ENCODE results near the gene AHCYL2. TPM values are rescaled to one million over a fixed set of nuclear protein-coding genes. Genes with fewer than 3 reads are reported as not detected.
"Not testable (repeated sequence)": the region's sequence is repeated elsewhere in the genome, so short reads cannot be mapped to it uniquely, and the experiment has no call there.

AHCYL2 gene
- total RNA-seq, 1 donor from 2014 or later: 12.0 TPM

GRCh38 chr7:129438839-129439651, 214.2 kb downstream of the AHCYL2 start:
- Histone ChIP-seq H3K9ac (ENCODE audit: low read depth in 1 of 3, low read length in 3 of 3) (no peak overlapping the region), H3K27me3 (ENCODE audit: control insufficient read depth in 3 of 3, insufficient read depth in 3 of 3, low read length in 3 of 3) (no peaks in the 10 kb centered on the region), H3K9me3 (ENCODE audit: control insufficient read depth in 3 of 3, low read length in 3 of 3) (no peaks in the 10 kb centered on the region), H3K4me3 (ENCODE audit: low read length in 3 of 3) (no peak overlapping the region), H3K4me1 (ENCODE audit: control insufficient read depth in 3 of 3, insufficient read depth in 3 of 3, low read length in 3 of 3) (peaks cover 27 to 46% (median 29%) of the 10 kb centered on the region in 3 donors), H3K27ac (ENCODE audit: low read depth, low read length) (peak overlapping the region; percentile 41), H3K36me3 (ENCODE audit: control insufficient read depth in 3 of 3, insufficient read depth in 3 of 3, low read length in 3 of 3) (peaks cover 0 to 2% (median 0%) of the 10 kb centered on the region in 3 donors)

GRCh38 chr7:129439963-129440625, 215.3 kb downstream of the AHCYL2 start:
- Histone ChIP-seq H3K27me3 (ENCODE audit: control insufficient read depth in 3 of 3, insufficient read depth in 3 of 3, low read length in 3 of 3) (no peaks in the 10 kb centered on the region), H3K27ac (ENCODE audit: low read depth, low read length) (peak overlapping the region; percentile 27), H3K9me3 (ENCODE audit: control insufficient read depth in 3 of 3, low read length in 3 of 3) (no peaks in the 10 kb centered on the region), H3K9ac (ENCODE audit: low read depth in 1 of 3, low read length in 3 of 3) (no peak overlapping the region), H3K4me1 (ENCODE audit: control insufficient read depth in 3 of 3, insufficient read depth in 3 of 3, low read length in 3 of 3) (peaks cover 23 to 43% (median 25%) of the 10 kb centered on the region in 3 donors), H3K4me3 (ENCODE audit: low read length in 3 of 3) (no peak overlapping the region), H3K36me3 (ENCODE audit: control insufficient read depth in 3 of 3, insufficient read depth in 3 of 3, low read length in 3 of 3) (peaks cover 0 to 2% (median 0%) of the 10 kb centered on the region in 3 donors)

- Histone ChIP-seq H3K9me3 (ENCODE audit: control insufficient read depth in 3 of 3, low read length in 3 of 3) (no peaks in the 10 kb centered on the region), H3K27me3 (ENCODE audit: control insufficient read depth in 3 of 3, insufficient read depth in 3 of 3, low read length in 3 of 3) (no peaks in the 10 kb centered on the region), H3K4me1 (ENCODE audit: control insufficient read depth in 3 of 3, insufficient read depth in 3 of 3, low read length in 3 of 3) (peaks cover 11 to 34% (median 13%) of the 10 kb centered on the region in 3 donors), H3K27ac (ENCODE audit: low read depth, low read length) (peak overlapping the region; percentile 65), H3K4me3 (ENCODE audit: low read length in 3 of 3) (peak overlapping the region in 1 of 3 donors; percentile 8), H3K36me3 (ENCODE audit: control insufficient read depth in 3 of 3, insufficient read depth in 3 of 3, low read length in 3 of 3) (peaks cover 8 to 20% (median 14%) of the 10 kb centered on the region in 3 donors), H3K9ac (ENCODE audit: low read depth in 1 of 3, low read length in 3 of 3) (peak overlapping the region in 1 of 3 donors; percentile 62)
Measured at GRCh38 chr7:129443612-129444011, 218.8 kb downstream of the AHCYL2 start.

- not testable (repeated sequence) for H3K9ac ChIP-seq (ENCODE audit: low read depth in 1 of 3, low read length in 3 of 3); H3K9me3 ChIP-seq (ENCODE audit: control insufficient read depth in 3 of 3, low read length in 3 of 3); H3K4me3 ChIP-seq (ENCODE audit: low read length in 3 of 3); H3K27ac ChIP-seq (ENCODE audit: low read depth, low read length); H3K27me3 ChIP-seq (ENCODE audit: control insufficient read depth in 3 of 3, insufficient read depth in 3 of 3, low read length in 3 of 3)
- Histone ChIP-seq H3K4me1 (ENCODE audit: control insufficient read depth in 3 of 3, insufficient read depth in 3 of 3, low read length in 3 of 3) (peaks cover 8 to 26% (median 9%) of the 10 kb centered on the region in 3 donors), H3K36me3 (ENCODE audit: control insufficient read depth in 3 of 3, insufficient read depth in 3 of 3, low read length in 3 of 3) (peaks cover 11 to 28% (median 16%) of the 10 kb centered on the region in 3 donors)
Measured at GRCh38 chr7:129444776-129445175, 219.9 kb downstream of the AHCYL2 start.

GRCh38 chr7:129446925-129447324, 222.1 kb downstream of the AHCYL2 start:
- not testable (repeated sequence) for H3K9ac ChIP-seq (ENCODE audit: low read depth in 1 of 3, low read length in 3 of 3); H3K9me3 ChIP-seq (ENCODE audit: control insufficient read depth in 3 of 3, low read length in 3 of 3); H3K27ac ChIP-seq (ENCODE audit: low read depth, low read length); H3K4me3 ChIP-seq (ENCODE audit: low read length in 3 of 3); H3K27me3 ChIP-seq (ENCODE audit: control insufficient read depth in 3 of 3, insufficient read depth in 3 of 3, low read length in 3 of 3)
- H3K36me3 ChIP-seq (ENCODE audit: control insufficient read depth in 3 of 3, insufficient read depth in 3 of 3, low read length in 3 of 3): peaks cover 12 to 43% (median 16%) of the 10 kb centered on the region in 3 donors
- H3K4me1 ChIP-seq (ENCODE audit: control insufficient read depth in 3 of 3, insufficient read depth in 3 of 3, low read length in 3 of 3): peaks cover 8 to 16% (median 9%) of the 10 kb centered on the region in 3 donors

- not testable (repeated sequence) for H3K9me3 ChIP-seq (ENCODE audit: control insufficient read depth in 3 of 3, low read length in 3 of 3); H3K27ac ChIP-seq (ENCODE audit: low read depth, low read length); H3K27me3 ChIP-seq (ENCODE audit: control insufficient read depth in 3 of 3, insufficient read depth in 3 of 3, low read length in 3 of 3); H3K9ac ChIP-seq (ENCODE audit: low read depth in 1 of 3, low read length in 3 of 3); H3K4me3 ChIP-seq (ENCODE audit: low read length in 3 of 3)
- H3K4me1 ChIP-seq (ENCODE audit: control insufficient read depth in 3 of 3, insufficient read depth in 3 of 3, low read length in 3 of 3): peaks cover 8 to 13% (median 9%) of the 10 kb centered on the region in 3 donors
- peaks cover 14 to 47% (median 16%) of the 10 kb centered on the region in 3 donors for H3K36me3 ChIP-seq (ENCODE audit: control insufficient read depth in 3 of 3, insufficient read depth in 3 of 3, low read length in 3 of 3)
Measured at GRCh38 chr7:129447445-129447844, 222.6 kb downstream of the AHCYL2 start.

GRCh38 chr7:129448608-129449007, 223.8 kb downstream of the AHCYL2 start:
- not testable (repeated sequence) for H3K27me3 ChIP-seq (ENCODE audit: control insufficient read depth in 3 of 3, insufficient read depth in 3 of 3, low read length in 3 of 3); H3K9me3 ChIP-seq (ENCODE audit: control insufficient read depth in 3 of 3, low read length in 3 of 3); H3K27ac ChIP-seq (ENCODE audit: low read depth, low read length); H3K9ac ChIP-seq (ENCODE audit: low read depth in 1 of 3, low read length in 3 of 3); H3K4me1 ChIP-seq (ENCODE audit: control insufficient read depth in 3 of 3, insufficient read depth in 3 of 3, low read length in 3 of 3); H3K4me3 ChIP-seq (ENCODE audit: low read length in 3 of 3)
- H3K36me3 ChIP-seq (ENCODE audit: control insufficient read depth in 3 of 3, insufficient read depth in 3 of 3, low read length in 3 of 3): peaks cover 22 to 59% (median 24%) of the 10 kb centered on the region in 3 donors

GRCh38 chr7:129450295-129450694, 225.5 kb downstream of the AHCYL2 start:
- H3K27me3 ChIP-seq (ENCODE audit: control insufficient read depth in 3 of 3, insufficient read depth in 3 of 3, low read length in 3 of 3): no peaks in the 10 kb centered on the region
- H3K27ac ChIP-seq (ENCODE audit: low read depth, low read length): no peak overlapping the region
- H3K36me3 ChIP-seq (ENCODE audit: control insufficient read depth in 3 of 3, insufficient read depth in 3 of 3, low read length in 3 of 3): peaks cover 32 to 74% (median 37%) of the 10 kb centered on the region in 3 donors
- H3K9me3 ChIP-seq (ENCODE audit: control insufficient read depth in 3 of 3, low read length in 3 of 3): no peaks in the 10 kb centered on the region
- H3K9ac ChIP-seq (ENCODE audit: low read depth in 1 of 3, low read length in 3 of 3): no peak overlapping the region
- no peaks in the 10 kb centered on the region for H3K4me1 ChIP-seq (ENCODE audit: control insufficient read depth in 3 of 3, insufficient read depth in 3 of 3, low read length in 3 of 3)
- no peak overlapping the region for H3K4me3 ChIP-seq (ENCODE audit: low read length in 3 of 3)

GRCh38 chr7:129452589-129453231, 227.9 kb downstream of the AHCYL2 start:
- Histone ChIP-seq H3K27me3 (ENCODE audit: control insufficient read depth in 3 of 3, insufficient read depth in 3 of 3, low read length in 3 of 3) (no peaks in the 10 kb centered on the region), H3K4me3 (ENCODE audit: low read length in 3 of 3) (no peak overlapping the region), H3K36me3 (ENCODE audit: control insufficient read depth in 3 of 3, insufficient read depth in 3 of 3, low read length in 3 of 3) (peaks cover 33 to 81% (median 47%) of the 10 kb centered on the region in 3 donors), H3K9me3 (ENCODE audit: control insufficient read depth in 3 of 3, low read length in 3 of 3) (no peaks in the 10 kb centered on the region), H3K27ac (ENCODE audit: low read depth, low read length) (no peak overlapping the region), H3K4me1 (ENCODE audit: control insufficient read depth in 3 of 3, insufficient read depth in 3 of 3, low read length in 3 of 3) (no peaks in the 10 kb centered on the region), H3K9ac (ENCODE audit: low read depth in 1 of 3, low read length in 3 of 3) (no peak overlapping the region)
